ENCODE results near the gene PLXNA4.
"Not testable (repeated sequence)": the region's sequence is repeated elsewhere in the genome, so short reads cannot be mapped to it uniquely, and the experiment has no call there.

PLXNA4 gene

GRCh38 chr7:132176719-132177118, 399.6 kb downstream of the PLXNA4 start:
- no peak for DNase-seq (ENCODE audit: low read depth)

DNA sequence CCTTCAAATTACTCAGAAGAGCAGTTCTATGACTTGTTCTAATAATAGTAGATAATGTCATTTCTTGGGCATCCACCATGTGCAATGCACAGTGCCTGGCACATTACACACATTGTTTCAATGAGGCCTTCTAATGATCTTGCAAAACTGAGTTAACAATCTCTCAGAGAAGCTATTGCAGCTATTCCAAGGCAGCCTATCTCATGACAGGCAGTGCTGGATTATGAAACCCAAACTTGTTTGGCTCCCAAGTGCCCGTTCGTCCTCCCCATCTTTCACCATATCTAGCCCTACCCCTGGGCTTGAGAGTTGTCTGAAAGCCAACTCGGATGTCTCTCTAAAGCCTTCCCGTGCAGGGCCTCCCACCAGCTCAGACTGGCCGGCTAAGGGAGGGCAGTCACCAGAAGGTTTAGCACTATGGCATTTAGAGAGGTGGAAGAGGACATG, 405.1 kb downstream of the PLXNA4 start:
- no peak for DNase-seq (ENCODE audit: low read depth)

GRCh38 chr7:132169730-132170129, 406.5 kb downstream of the PLXNA4 start:
- DNase-seq (ENCODE audit: low read depth) = no peak

GRCh38 chr7:132168239-132168638, 408.0 kb downstream of the PLXNA4 start:
- no peak for DNase-seq (ENCODE audit: low read depth)

GRCh38 chr7:132165695-132166094, 410.6 kb downstream of the PLXNA4 start:
- not testable (repeated sequence) for DNase-seq (ENCODE audit: low read depth)

DNA sequence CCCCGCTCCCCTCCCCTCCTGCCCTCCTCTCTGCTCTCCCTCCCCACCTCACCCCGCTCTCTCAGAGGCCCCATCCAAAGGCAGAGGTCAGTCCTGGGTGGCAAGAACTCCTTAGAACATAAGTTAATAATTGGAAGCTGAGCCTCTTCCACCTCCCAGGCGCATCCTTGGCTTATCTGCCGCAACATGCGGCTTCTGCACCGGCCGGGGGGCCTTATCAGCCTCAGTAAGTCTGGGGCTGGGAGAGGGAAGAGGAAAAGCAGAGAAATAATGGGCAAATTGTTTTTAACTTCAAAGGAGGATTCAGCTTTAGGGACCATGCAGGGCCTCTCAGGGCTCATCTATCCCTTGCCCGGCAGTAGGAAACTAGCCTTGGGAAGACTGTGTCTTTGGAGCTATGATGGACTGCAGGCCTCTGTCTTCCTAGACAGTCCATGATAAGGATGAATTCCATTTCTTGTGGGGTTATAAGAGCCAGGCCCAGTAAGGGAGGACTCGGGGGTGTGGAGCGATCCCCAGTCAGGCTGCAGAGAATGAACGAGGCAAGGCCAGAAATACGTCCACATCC, 411.6 kb downstream of the PLXNA4 start:
- no peak for DNase-seq (ENCODE audit: low read depth)

DNA sequence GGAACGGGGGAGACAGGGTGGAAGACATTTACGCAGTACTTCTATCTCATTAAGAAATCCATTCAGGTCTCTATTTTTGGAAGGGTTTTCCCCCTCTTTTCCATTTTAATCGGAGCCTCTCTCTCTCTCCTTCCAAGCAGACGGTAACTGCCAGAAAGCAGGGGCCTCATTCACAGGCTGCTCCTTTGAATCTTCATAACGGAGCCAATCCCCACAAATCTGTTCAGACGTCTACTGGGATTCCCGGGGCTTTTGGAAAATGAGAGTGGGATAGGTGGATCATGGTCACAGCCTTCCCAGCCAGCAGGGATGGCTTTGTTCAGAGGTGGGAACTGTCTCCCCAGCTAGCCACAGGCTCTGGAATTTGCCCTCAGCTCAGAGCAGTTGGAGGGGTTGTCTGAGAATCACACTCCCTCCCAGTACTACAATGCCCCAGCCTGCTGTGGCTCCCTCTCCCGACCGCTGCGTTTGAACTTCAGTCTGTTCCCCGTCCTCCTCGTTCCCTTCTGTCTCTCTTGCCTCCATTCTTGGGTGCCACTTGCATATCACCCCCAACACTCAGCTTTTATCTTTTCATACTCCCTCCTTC, 413.6 kb downstream of the PLXNA4 start:
- no peak for DNase-seq (ENCODE audit: low read depth)

GRCh38 chr7:132161976-132162375, 414.3 kb downstream of the PLXNA4 start:
- DNase-seq (ENCODE audit: low read depth) = no peak

DNA sequence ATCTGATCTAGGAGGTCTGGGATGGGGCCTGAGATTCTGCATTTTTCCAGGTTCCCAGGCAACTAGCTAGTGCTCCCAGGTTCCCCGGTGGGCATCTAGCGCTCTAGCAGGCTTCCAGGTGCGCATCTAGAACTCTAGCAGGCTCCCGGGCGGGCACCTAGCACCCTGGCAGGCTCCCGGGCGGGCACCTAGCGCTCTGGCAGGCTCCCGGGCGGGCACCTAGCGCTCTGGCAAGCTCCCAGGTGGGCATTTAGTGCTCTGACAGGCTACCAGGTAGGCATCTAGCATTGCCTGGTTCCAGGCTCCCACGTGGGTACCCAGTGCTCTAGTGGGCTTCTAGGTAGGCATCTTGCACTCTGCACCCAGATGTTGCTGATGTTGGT, 414.7 kb downstream of the PLXNA4 start:
- no peak for DNase-seq (ENCODE audit: low read depth)

GRCh38 chr7:132160611-132161532, 415.4 kb downstream of the PLXNA4 start:
- no peak for DNase-seq (ENCODE audit: low read depth)

DNA sequence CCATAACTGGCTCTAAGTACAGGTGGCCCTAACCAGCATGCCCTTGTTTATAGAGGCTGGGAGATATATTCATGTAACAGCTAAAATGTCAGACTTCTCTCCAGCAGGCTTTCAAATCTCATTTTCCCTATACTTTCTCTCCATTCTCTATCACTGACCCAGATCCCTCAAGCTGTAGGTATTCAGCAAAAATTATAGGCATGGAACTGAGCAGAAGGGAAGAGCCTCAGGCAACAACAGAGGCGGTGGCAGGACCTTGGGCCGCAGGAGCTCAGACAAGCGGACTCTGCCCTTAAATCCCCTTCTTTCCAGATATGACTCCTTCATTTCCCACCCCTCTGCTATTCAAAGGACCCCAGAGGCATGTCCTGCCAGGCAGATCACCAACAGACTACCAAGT, 417.4 kb downstream of the PLXNA4 start:
- no peak for DNase-seq (ENCODE audit: low read depth)

DNA sequence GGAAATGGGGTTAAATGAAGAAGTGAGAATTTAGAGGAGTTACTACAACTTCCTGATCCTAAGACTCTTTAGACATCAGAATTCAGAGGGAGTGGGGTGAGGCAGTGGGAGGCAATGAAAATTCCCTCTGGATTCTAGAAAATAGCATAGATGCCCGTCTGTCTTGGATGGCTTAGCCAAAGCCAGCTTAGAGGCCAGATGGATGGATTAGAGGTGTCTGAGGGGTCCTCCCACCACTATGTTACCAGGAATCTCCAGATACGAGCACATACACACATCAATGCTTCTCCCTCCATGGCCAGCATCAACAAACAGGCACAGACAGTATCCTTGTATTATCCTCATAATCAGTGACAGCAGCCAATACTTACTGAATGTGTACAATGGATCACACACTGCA, 418.1 kb downstream of the PLXNA4 start:
- no peak for DNase-seq (ENCODE audit: low read depth)

DNA sequence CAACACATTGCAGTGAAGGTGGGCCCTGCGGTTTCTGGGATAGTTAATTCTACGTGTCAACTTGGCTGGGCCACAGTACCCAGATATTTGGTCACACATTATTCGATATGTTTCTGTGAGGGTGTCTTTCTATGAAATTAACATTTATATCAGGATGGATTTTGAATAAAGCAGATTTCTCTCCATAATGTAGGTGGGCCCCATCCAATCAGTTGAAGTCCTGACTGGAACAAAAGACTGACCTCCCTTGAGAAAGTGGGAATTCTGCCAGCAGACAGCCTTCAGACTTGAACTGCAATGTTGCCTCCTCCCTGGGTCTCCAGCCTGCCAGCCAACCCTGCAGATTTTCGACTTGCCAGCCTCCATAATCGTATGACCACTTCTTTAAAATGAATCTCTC, 420.6 kb downstream of the PLXNA4 start:
- no peak for DNase-seq (ENCODE audit: low read depth)

DNA sequence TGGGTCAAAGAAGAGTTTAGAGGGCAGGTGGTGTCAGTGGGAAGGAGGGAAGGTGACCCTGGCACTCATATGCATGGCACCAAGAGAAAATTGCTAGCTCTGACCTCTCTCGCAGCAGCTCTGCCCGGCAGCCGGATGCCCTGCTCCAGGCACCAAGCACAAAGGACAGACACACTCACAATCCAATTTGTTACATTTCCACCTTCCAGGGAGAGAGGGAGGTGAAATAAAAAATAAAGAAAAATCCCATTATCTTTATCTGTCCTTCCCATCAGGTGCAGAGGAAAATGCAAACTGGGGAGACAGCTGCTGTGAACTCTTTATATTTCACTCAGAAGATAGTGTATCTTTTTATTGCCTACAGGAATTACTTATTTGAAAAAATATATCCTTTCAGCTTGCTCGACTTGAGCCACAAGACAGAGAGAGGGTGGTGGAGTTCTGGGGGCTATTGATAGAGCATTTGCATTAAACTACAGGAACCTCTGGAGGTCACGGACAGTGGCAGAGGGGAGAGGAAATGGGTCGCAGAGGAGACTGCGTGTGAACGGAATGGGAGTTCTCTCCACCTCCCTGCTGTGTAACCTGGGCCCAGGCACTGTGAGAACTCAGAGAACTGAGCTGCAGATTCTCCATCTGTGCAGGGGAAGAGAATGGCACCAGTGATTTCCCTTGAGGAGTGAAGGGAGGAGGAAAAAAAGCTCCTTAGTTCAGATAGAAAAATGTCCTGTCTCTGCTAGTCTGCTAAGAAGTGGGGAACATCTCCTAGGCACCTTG, 421.4 kb downstream of the PLXNA4 start:
- no peak for DNase-seq (ENCODE audit: low read depth)

DNA sequence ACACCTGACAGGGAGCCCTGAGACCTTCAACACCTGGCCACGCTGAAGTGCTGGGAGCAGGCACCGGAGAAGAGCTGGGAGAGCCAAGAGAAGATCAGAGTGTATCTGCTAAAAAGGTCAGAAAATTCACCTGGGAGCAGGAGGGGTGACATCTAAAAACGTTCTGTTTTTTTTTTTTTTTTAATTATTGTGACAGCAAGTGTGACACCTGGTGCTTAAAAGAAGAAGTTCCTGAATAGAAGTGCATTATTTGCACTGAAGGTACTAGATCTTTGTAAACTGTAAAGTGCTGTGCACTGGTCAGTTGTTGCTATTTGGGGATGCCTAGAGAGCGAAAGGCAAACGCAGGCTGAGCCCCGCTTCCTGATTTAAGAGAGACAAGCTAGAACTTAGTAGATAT, 422.0 kb downstream of the PLXNA4 start:
- no peak for DNase-seq (ENCODE audit: low read depth)

- DNase-seq (ENCODE audit: low read depth) = no peak
Measured at GRCh38 chr7:132152131-132152889, 424.0 kb downstream of the PLXNA4 start.

DNA sequence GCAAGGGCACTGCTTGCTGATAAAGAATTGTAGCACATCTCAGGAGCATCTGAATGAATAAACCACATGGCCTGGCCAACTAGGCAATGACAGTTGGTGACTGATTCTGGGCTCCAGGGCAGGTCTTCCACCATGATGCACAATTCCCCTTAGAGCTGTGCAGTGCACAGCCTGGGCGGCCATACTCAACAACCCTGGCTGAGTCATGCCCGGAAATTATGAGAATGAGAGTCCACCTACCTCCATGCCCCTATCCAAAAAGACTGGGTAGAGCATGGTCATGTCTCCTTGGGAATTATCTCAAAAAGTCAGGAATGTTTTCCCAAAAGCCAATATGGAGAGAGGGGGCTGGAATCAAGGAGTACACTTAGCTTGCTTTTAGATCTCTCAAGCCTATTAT, 425.6 kb downstream of the PLXNA4 start:
- DNase-seq (ENCODE audit: low read depth) = no peak

- DNase-seq (ENCODE audit: low read depth) = no peak
Measured at GRCh38 chr7:132149436-132150304, 426.6 kb downstream of the PLXNA4 start.

- DNase-seq (ENCODE audit: low read depth) = no peak
Measured at GRCh38 chr7:132148876-132149275, 427.4 kb downstream of the PLXNA4 start.

GRCh38 chr7:132145466-132145865, 430.8 kb downstream of the PLXNA4 start:
- no peak for DNase-seq (ENCODE audit: low read depth)

DNA sequence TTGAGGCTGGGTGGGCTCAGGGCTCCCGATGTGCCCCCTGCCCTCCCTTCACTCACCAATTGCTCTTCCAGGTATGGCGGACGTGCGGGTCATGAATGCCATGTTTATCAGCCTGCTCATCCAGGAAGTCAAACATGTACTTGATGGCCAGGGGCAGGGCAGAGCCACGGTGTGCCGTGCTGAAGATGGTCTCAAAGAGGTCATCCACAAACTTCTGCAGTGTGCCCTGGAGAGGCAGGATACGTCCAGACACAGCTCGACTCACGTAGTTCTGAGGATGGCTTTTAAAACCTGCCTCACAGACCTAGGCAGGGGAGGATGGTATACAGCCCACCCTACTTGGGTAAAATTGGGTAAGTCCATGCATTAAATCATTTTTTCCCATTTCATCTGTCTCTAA, 431.2 kb downstream of the PLXNA4 start:
- DNase-seq (ENCODE audit: low read depth) = no peak
